Mucosa of gallbladder (tissue), 1 donor: ENCODE measurements around the gene USP8. TPM values are rescaled to one million over a fixed set of nuclear protein-coding genes. Genes with fewer than 3 reads are reported as not detected.
"Not testable (repeated sequence)": the region's sequence is repeated elsewhere in the genome, so short reads cannot be mapped to it uniquely, and the experiment has no call there.

ENCODE experiments used
- DNase-seq: peaks from one replicate; pipeline ENCODE4 v3.0.0-alpha.2; 2020; ENCODE audit warnings: low spot score
- total RNA-seq: library from RNA; stranded (reverse); gene quantifications from one replicate; pipeline ENCODE4 v1.2.1, GENCODE V29; 2021
- donor health status: DM: no; HTN: no; CAD: no.

Gene USP8
- total RNA-seq, 1 donor from 2014 or later, result 62.6 TPM

GRCh38 chr15:50440932-50441331 is 16.7 kb downstream of the USP8 start:
- no peak for DNase-seq

- DNase-seq, result no peak
Measured at GRCh38 chr15:50452927-50453326, 28.7 kb downstream of the USP8 start.

- DNase-seq, result no peak
Measured at GRCh38 chr15:50458348-50459112, 34.3 kb downstream of the USP8 start.

- DNase-seq, result no peak
Measured at GRCh38 chr15:50463423-50464358, 39.5 kb downstream of the USP8 start.

- DNase-seq, result no peak
Measured at GRCh38 chr15:50471072-50471471, 46.9 kb downstream of the USP8 start.

GRCh38 chr15:50476143-50476542 is 51.9 kb downstream of the USP8 start:
- DNase-seq, result no peak

- DNase-seq, result no peak
Measured at GRCh38 chr15:50484781-50485180, 60.6 kb downstream of the USP8 start.

GRCh38 chr15:50485389-50485788 is 61.2 kb downstream of the USP8 start:
- DNase-seq, result no peak

- DNase-seq, result no peak
Measured at GRCh38 chr15:50487287-50487686, 63.1 kb downstream of the USP8 start.

- DNase-seq, result no peak
Measured at GRCh38 chr15:50493625-50494024, 69.4 kb downstream of the USP8 start.

GRCh38 chr15:50494547-50494946 is 70.3 kb downstream of the USP8 start:
- not testable (repeated sequence) for DNase-seq

- DNase-seq, result no peak
Measured at GRCh38 chr15:50496692-50497091, 72.5 kb downstream of the USP8 start.

- DNase-seq, result no peak
Measured at GRCh38 chr15:50500352-50500751, 76.1 kb downstream of the USP8 start.

GRCh38 chr15:50501815-50502214 is 77.6 kb downstream of the USP8 start:
- DNase-seq, result no peak

GRCh38 chr15:50503144-50503543 is 78.9 kb downstream of the USP8 start:
- DNase-seq, result no peak

- not testable (repeated sequence) for DNase-seq
Measured at GRCh38 chr15:50505656-50506055, 81.5 kb downstream of the USP8 start.

- DNase-seq, result no peak
Measured at GRCh38 chr15:50506121-50506520, 81.9 kb downstream of the USP8 start.

GRCh38 chr15:50513001-50513400 is 88.8 kb downstream of the USP8 start:
- no peak for DNase-seq

- no peak for DNase-seq
Measured at GRCh38 chr15:50519740-50520425, 95.7 kb downstream of the USP8 start.

- no peak for DNase-seq
Measured at GRCh38 chr15:50523851-50524251, 99.6 kb downstream of the USP8 start.

- no peak for DNase-seq
Measured at GRCh38 chr15:50531163-50531562, 107.0 kb downstream of the USP8 start.

GRCh38 chr15:50531766-50532165 is 107.6 kb downstream of the USP8 start:
- DNase-seq, result no peak
